K562 (cell line): Measurements from ENCODE around the gene SH3BP4. TPM values are rescaled to one million over a fixed set of nuclear protein-coding genes. Genes with fewer than 3 reads are reported as not detected.

ENCODE experiments used
- ATAC-seq: fragments of 200-7000 bp; cut with Tn5 transposase; 3 replicates; pipeline ENCODE4 v1.9.1; 2020; ENCODE audit warnings: moderate library complexity
- BruUV-seq: library from RNA; stranded (reverse); fragments of 400-500 nt; replicated peaks from 2 replicates; lab custom pipeline; 2021; lab: Mats Ljungman, UMichigan
- CTCF ChIA-PET: fragments of 300-600 bp; formaldehyde crosslinking; extraction: SDS; loops from one replicate; lab custom pipeline; 2021; ENCODE audit warnings: low intra/inter-chr PET ratio; lab: Yijun Ruan, JAX
- POLR2A ChIA-PET: fragments of 300-600, 350-650 bp; sonication (Branson Sonifier 250); formaldehyde crosslinking; extraction: SDS; loops from one replicate; lab custom pipeline; 2021; ENCODE audit warnings: antibody characterized with exemption, inconsistent platforms; lab: Yijun Ruan, JAX
- DNase-seq, 4 experiments: peaks; one replicate each; pipeline versions ENCODE4 v3.0.0 to v3.0.0-alpha.2; 2011 to 2018; ENCODE audit warnings: low spot score in 3 of 4, mixed read lengths in 3 of 4; ENCODE audit errors: extremely low read depth in 1 of 4
- FAIRE-seq: peaks from 2 replicates; lab custom pipeline; 2011; peaks lifted over from hg19 to GRCh38; lab: Jason Lieb, UNC
- H2AFZ ChIP-seq: 2 replicates; pipeline ENCODE4 v1.6.0; 2011; ENCODE audit warnings: low read depth, low read length, control low read depth, inconsistent platforms
- H3K27ac ChIP-seq: fragments of 200-600 bp; 3 replicates; pipeline ENCODE4 v1.8.0; 2011; ENCODE audit warnings: low read depth, mild to moderate bottlenecking, control low read depth, inconsistent platforms, low read length, moderate library complexity, mixed read lengths; ENCODE audit errors: extremely low read depth
- H3K27me3 ChIP-seq, 2 experiments: fragments of 300-600 bp in 1 of 2; 2 replicates in 1 of 2; 3 replicates in 1 of 2; pipeline versions ENCODE4 v1.6.0 to v1.8.0; 2011; ENCODE audit warnings: inconsistent platforms in 2 of 2, low read length in 2 of 2, mild to moderate bottlenecking in 1 of 2, mixed read lengths in 1 of 2, moderate library complexity in 1 of 2; ENCODE audit not compliant: control insufficient read depth in 2 of 2, insufficient read depth in 2 of 2
- H3K36me3 ChIP-seq: fragments of 300-600 bp; 3 replicates; pipeline ENCODE4 v1.8.0; 2011; ENCODE audit warnings: mild to moderate bottlenecking, low read length, inconsistent platforms; ENCODE audit not compliant: control insufficient read depth, insufficient read depth
- H3K4me1 ChIP-seq, 2 experiments: fragments of 200-600 bp in 1 of 2; replicated peaks in 1 of 2; 2 replicates in 1 of 2; 3 replicates in 1 of 2; pipeline versions ENCODE4 v1.5.1 to v1.8.0; 2011; ENCODE audit warnings: inconsistent platforms in 2 of 2, low read length in 2 of 2, mild to moderate bottlenecking in 1 of 2, mixed read lengths in 1 of 2, moderate library complexity in 1 of 2; ENCODE audit not compliant: control insufficient read depth in 2 of 2, insufficient read depth in 2 of 2
- H3K4me2 ChIP-seq: 2 replicates; pipeline ENCODE4 v1.6.1; 2011; ENCODE audit warnings: low read length, control low read depth, inconsistent platforms, mixed read lengths; ENCODE audit not compliant: insufficient read depth
- H3K4me3 ChIP-seq: fragments of 200-600 bp; sonication (generic), shearing (Covaris generic); 2 replicates; pipeline ENCODE4 v1.5.1; 2016; ENCODE audit warnings: control low read depth, inconsistent platforms
- H3K79me2 ChIP-seq: fragments of 200-600 bp; 3 replicates; pipeline ENCODE4 v1.8.0; 2011; ENCODE audit warnings: low read length, inconsistent platforms; ENCODE audit not compliant: control insufficient read depth, insufficient read depth
- H3K9ac ChIP-seq, 2 experiments: 2 replicates each; pipeline versions ENCODE4 v1.6.0 to v1.6.1; 2011; ENCODE audit warnings: low read depth in 2 of 2, low read length in 2 of 2, control low read depth in 1 of 2, inconsistent platforms in 1 of 2, mild to moderate bottlenecking in 1 of 2, mixed read lengths in 1 of 2; ENCODE audit not compliant: insufficient read depth in 1 of 2
- H3K9me1 ChIP-seq: one replicate; pipeline ENCODE4 v1.6.0; 2011; ENCODE audit warnings: inconsistent platforms, mild to moderate bottlenecking, low read length, moderate library complexity; ENCODE audit not compliant: control insufficient read depth, insufficient read depth
- H3K9me3 ChIP-seq: replicated peaks from 2 replicates; pipeline ENCODE4 v1.5.1; 2011; ENCODE audit warnings: low read depth, low read length, inconsistent platforms; ENCODE audit not compliant: control insufficient read depth, insufficient read depth
- H4K20me1 ChIP-seq: replicated peaks from 2 replicates; pipeline ENCODE4 v1.6.1; 2011; ENCODE audit warnings: low read length, inconsistent platforms, mixed read lengths; ENCODE audit not compliant: control insufficient read depth, insufficient read depth
- CAMTA2 ChIP-seq: fragments of 250-450 bp; sonication (Bioruptor Pico); conservative IDR thresholded peaks from 2 replicates; pipeline ENCODE4 v1.5.1; 2022
- CBX5 ChIP-seq: IDR thresholded peaks from 2 replicates; pipeline ENCODE4 v1.6.1; 2014; ENCODE audit warnings: low read depth, borderline replicate concordance
- CEBPB ChIP-seq: fragments of 450-650 bp; IDR thresholded peaks from 2 replicates; pipeline ENCODE4 v1.6.1; 2016; ENCODE audit warnings: missing genetic modification characterization, missing compliant biosample characterization
- CHCHD3 ChIP-seq: fragments of 250-450 bp; sonication (Bioruptor Pico); IDR thresholded peaks from 2 replicates; pipeline ENCODE4 v2.1.2; 2022; ENCODE audit warnings: mild to moderate bottlenecking
- CTCF ChIP-seq, 3 experiments: IDR thresholded peaks in 2 of 3; conservative IDR thresholded peaks in 1 of 3; 2 replicates each; pipeline ENCODE4 v1.5.1; 2011 to 2012; ENCODE audit warnings: low read length in 3 of 3, mild to moderate bottlenecking in 3 of 3, control low read depth in 2 of 3, improper control_type of control experiment in 1 of 3, inconsistent platforms in 1 of 3, low read depth in 1 of 3, mixed read lengths in 1 of 3, moderate library complexity in 1 of 3; ENCODE audit not compliant: insufficient read depth in 2 of 3
- E2F5 ChIP-seq: sonication (generic); formaldehyde crosslinking; IDR thresholded peaks from 2 replicates; pipeline ENCODE4 v1.8.0; 2022; ENCODE audit warnings: mild to moderate bottlenecking, missing genetic modification reagents
- FOXA1 ChIP-seq: fragments of 450-650 bp; IDR thresholded peaks from 2 replicates; pipeline ENCODE4 v1.6.1; 2016; ENCODE audit warnings: mild to moderate bottlenecking, borderline replicate concordance
- GTF2A2 ChIP-seq: IDR thresholded peaks from 2 replicates; pipeline ENCODE4 v1.6.1; 2016; ENCODE audit warnings: mild to moderate bottlenecking, missing genetic modification characterization, missing compliant biosample characterization
- HSF4 ChIP-seq: fragments of 250-450 bp; sonication (Bioruptor Pico); IDR thresholded peaks from 2 replicates; pipeline ENCODE4 v2.1.2; 2022; ENCODE audit warnings: mild to moderate bottlenecking, moderate library complexity, borderline replicate concordance
- MAFF ChIP-seq: IDR thresholded peaks from 2 replicates; pipeline ENCODE4 v1.6.1; 2012; ENCODE audit warnings: low read length, improper control_type of control experiment
- MYC ChIP-seq, 2 experiments: fragments of 250-450 bp in 1 of 2; sonication (Bioruptor Pico) in 1 of 2; IDR thresholded peaks; 2 replicates each; pipeline versions ENCODE4 v1.5.1 to v1.6.1; 2012 to 2021; ENCODE audit warnings: low read depth in 2 of 2, borderline replicate concordance in 1 of 2, improper control_type of control experiment in 1 of 2, low read length in 1 of 2, mild to moderate bottlenecking in 1 of 2, moderate library complexity in 1 of 2
- NR2C1 ChIP-seq, 2 experiments: fragments of 450-650 bp; IDR thresholded peaks; 2 replicates each; pipeline ENCODE4 v1.6.1; 2017; ENCODE audit warnings: mild to moderate bottlenecking in 2 of 2, antibody characterized with exemption in 1 of 2, inconsistent platforms in 1 of 2, missing compliant biosample characterization in 1 of 2, missing genetic modification characterization in 1 of 2
- RCOR1 ChIP-seq, 2 experiments: IDR thresholded peaks; 2 replicates each; pipeline ENCODE4 v1.6.1; 2012; ENCODE audit warnings: low read depth in 2 of 2, low read length in 2 of 2, borderline replicate concordance in 1 of 2, improper control_type of control experiment in 1 of 2
- SAP30 ChIP-seq: fragments of 200-600 bp; sonication (generic); IDR thresholded peaks from 2 replicates; pipeline ENCODE4 v1.6.1; 2012; ENCODE audit warnings: borderline replicate concordance, low read depth, mild to moderate bottlenecking, moderate library complexity, low read length, control low read depth, inconsistent platforms; ENCODE audit not compliant: insufficient read depth, poor library complexity, severe bottlenecking
- SREBF2 ChIP-seq: sonication (generic); formaldehyde crosslinking; IDR thresholded peaks from 2 replicates; pipeline ENCODE4 v1.4.0; 2020; ENCODE audit warnings: mild to moderate bottlenecking, missing genetic modification reagents
- ZEB2 ChIP-seq: fragments of 450-650 bp; IDR thresholded peaks from 2 replicates; pipeline ENCODE4 v1.6.1; 2016
- ZNF212 ChIP-seq: fragments of 450-650 bp; formaldehyde crosslinking; IDR thresholded peaks from 2 replicates; pipeline ENCODE4 v1.4.0; 2020; ENCODE audit warnings: mild to moderate bottlenecking
- ZNF764 ChIP-seq: fragments of 250-450 bp; sonication (Bioruptor Pico); IDR thresholded peaks from 2 replicates; pipeline ENCODE4 v1.4.0; 2020; ENCODE audit warnings: low read depth, mild to moderate bottlenecking, moderate library complexity
- WGBS: fragments of 100-300 bp; shearing (Covaris generic); methylation state at CpG from one replicate; pipeline ENCODE4 v1.1.6; 2016; ENCODE audit warnings: low coverage, mixed read lengths; ENCODE audit not compliant: insufficient coverage; ENCODE audit errors: missing lambda C conversion rate; 5-methylcytosine and 5-hydroxymethylcytosine counted together
- in situ Hi-C: fragments of 300-500 bp; cut with MboI; formaldehyde crosslinking; loops from 4 replicates; pipeline ENCODE4 v1.15.0; 2018; ENCODE audit warnings: inconsistent platforms, mixed read lengths
- intact Hi-C: fragments of 100-400 bp; cut with micrococcal nuclease; formaldehyde crosslinking; loops from 2 replicates; pipeline ENCODE4 v1.14.2; 2022
- polyA plus RNA-seq, 8 experiments: library from polyadenylated mRNA; depleted of rRNA in 4 of 8; stranded (reverse) in 5 of 8; unstranded in 3 of 8; fragments of >200 nt; fragmentation: Nextera tagmentation in 2 of 8; fragmentation: Illumina TruSeq in 1 of 8; extraction: Ambion mirVana in 2 of 8; extraction: Trizol in 1 of 8; gene quantifications; 2 replicates each; pipeline versions ENCODE4 v1.2.1 to v1.2.3, GENCODE V29; 2011 to 2014; ENCODE audit warnings: inconsistent platforms in 1 of 8, missing spikeins in 1 of 8
- total RNA-seq, 7 experiments: library from RNA; depleted of rRNA in 6 of 7; stranded (reverse); fragments of >200 nt in 6 of 7; fragmentation: Illumina TruSeq in 2 of 7; extraction: Trizol in 2 of 7; gene quantifications; 2 replicates each; pipeline versions ENCODE4 v1.2.1 to v1.2.3, GENCODE V29; 2011 to 2021; ENCODE audit warnings: low replicate concordance in 1 of 7

Gene SH3BP4
- total and polyA plus RNA-seq, 9 of the 15 experiments (the other 6 are each of a cell fraction or from before 2014, with no cell fraction given) = 0.03 to 0.28 (median 0.27) TPM; not detected in 6

- no peaks in the 10 kb centered on the region for H3K79me2 ChIP-seq
- no peaks in the 10 kb centered on the region for H3K9me1 ChIP-seq
- no peaks in the 10 kb centered on the region for H3K4me1 ChIP-seq
- H3K9ac ChIP-seq = no peak overlapping the region
- CTCF ChIA-PET = no interaction called here
- no peaks in the 10 kb centered on the region for H3K36me3 ChIP-seq
- H3K27me3 ChIP-seq = peaks cover 0 to 11% of the 10 kb centered on the region in 2 experiments; a peak in 2 of 5 replicates
- FAIRE-seq = no peak
- no peak overlapping the region for H3K4me2 ChIP-seq
- TF ChIP-seq ZEB2 (no peak), CAMTA2 (CRISPR knock-in tag) (no peak), CTCF (IDR thresholded peaks at IDR 0.05 in 2 of 3, conservative IDR thresholded peaks at IDR 0.05 in 1 of 3; ENCODE audit: insufficient read depth in 2 of 3, low read depth in 1 of 3, low read length in 3 of 3) (no peak), MAFF (no peak), ZNF764 (CRISPR knock-in tag) (no peak), SAP30 (no peak), GTF2A2 (tag) (no peak), NR2C1 (IDR thresholded peaks at IDR 0.05) (no peak), NR2C1 (tag; IDR thresholded peaks at IDR 0.05) (no peak), E2F5 (no peak), ZNF212 (CRISPR knock-in tag) (no peak), SREBF2 (no peak), CBX5 (no peak), CEBPB (no peak), RCOR1 (IDR thresholded peaks at IDR 0.05; ENCODE audit: borderline replicate concordance in 1 of 2, low read depth in 2 of 2, low read length in 2 of 2) (no peak), CHCHD3 (no peak), HSF4 (CRISPR knock-in tag) (no peak), MYC (IDR thresholded peaks at IDR 0.05; ENCODE audit: low read depth, low read length) (no peak), MYC (CRISPR knock-in tag; IDR thresholded peaks at IDR 0.05; ENCODE audit: borderline replicate concordance, low read depth) (no peak), FOXA1 (no peak)
- H3K27ac ChIP-seq = no peak overlapping the region
- no TSS peak for BruUV-seq
- H3K9me3 ChIP-seq = no peaks in the 10 kb centered on the region
- no peak for ATAC-seq
- H4K20me1 ChIP-seq = no peaks in the 10 kb centered on the region
- intact Hi-C loops (no loop called here), in situ Hi-C loops (no loop called here)
- no peak overlapping the region for H2AFZ ChIP-seq
- DNase-seq = no peak
- 4% methylated on average over 5 of the region's 5 CpGs for WGBS
- POLR2A ChIA-PET = interaction anchor here (0.5 kb wide), 1 partner anchor 8 kb away, joined by 3 read pairs; no protein-coding TSS in a partner anchor
- no peak overlapping the region for H3K4me3 ChIP-seq
Measured at GRCh38 chr2:234939996-234940395, 11.8 kb upstream of the SH3BP4 start.
